H1 (cell line): ENCODE data around the gene KCTD4. TPM values are rescaled to one million over a fixed set of nuclear protein-coding genes. Genes with fewer than 3 reads are reported as not detected.
A peak's percentile ranks its signal among the peaks of the same experiment; 100 is the strongest.

ENCODE experiments used
- CTCF ChIA-PET: fragments of 300-600 bp; sonication (Branson Sonifier 250); formaldehyde crosslinking; loops from one replicate; lab custom pipeline; 2021; ENCODE audit not compliant: partially characterized antibody; lab: Charles Lee
- POLR2A ChIA-PET: fragments of 300-600 bp; sonication (Branson Sonifier 250); formaldehyde crosslinking; loops from one replicate; lab custom pipeline; 2021; ENCODE audit warnings: inconsistent platforms; ENCODE audit not compliant: partially characterized antibody; lab: Charles Lee
- DNase-seq, 2 experiments: peaks; one replicate each; pipeline versions ENCODE4 v3.0.0 to v3.0.0-alpha.2; 2010 to 2022; ENCODE audit warnings: low spot score in 2 of 2, low read depth in 1 of 2, mixed read lengths in 1 of 2
- FAIRE-seq: peaks from 2 replicates; lab custom pipeline; 2011; peaks lifted over from hg19 to GRCh38; lab: Jason Lieb, UNC
- H2AFZ ChIP-seq: 2 replicates; pipeline ENCODE4 v1.8.1; 2012; ENCODE audit warnings: low read length, inconsistent platforms
- H2AK5ac ChIP-seq: 2 replicates; pipeline ENCODE4 v1.6.1; 2013; ENCODE audit warnings: low read depth, low read length
- H2BK120ac ChIP-seq: replicated peaks from 2 replicates; pipeline ENCODE3; 2013; ENCODE audit warnings: low read depth, low read length, inconsistent platforms
- H2BK12ac ChIP-seq: 2 replicates; pipeline ENCODE4 v1.6.1; 2013; ENCODE audit warnings: low read depth, low read length
- H2BK15ac ChIP-seq: 2 replicates; pipeline ENCODE4 v1.6.1; 2013; ENCODE audit warnings: low read length
- H2BK20ac ChIP-seq: 2 replicates; pipeline ENCODE4 v1.6.1; 2013; ENCODE audit warnings: low read length
- H2BK5ac ChIP-seq: 2 replicates; pipeline ENCODE4 v1.6.1; 2013; ENCODE audit warnings: low read depth, low read length
- H3K14ac ChIP-seq: 2 replicates; pipeline ENCODE4 v1.6.1; 2013; ENCODE audit warnings: inconsistent platforms; ENCODE audit not compliant: insufficient read length
- H3K18ac ChIP-seq: 2 replicates; pipeline ENCODE4 v1.6.1; 2013; ENCODE audit warnings: low read length; ENCODE audit errors: extremely low read depth
- H3K23ac ChIP-seq: 2 replicates; pipeline ENCODE4 v1.6.1; 2013; ENCODE audit warnings: inconsistent platforms; ENCODE audit not compliant: insufficient read length
- H3K23me2 ChIP-seq: 2 replicates; pipeline ENCODE4 v1.6.1; 2013; ENCODE audit warnings: low read depth, low read length
- H3K27ac ChIP-seq: 2 replicates; pipeline ENCODE4 v1.6.1; 2011; ENCODE audit warnings: low read depth, low read length, inconsistent platforms
- H3K27me3 ChIP-seq, 4 experiments: replicated peaks in 1 of 4; 1 replicate in 1 of 4; 2 replicates in 3 of 4; pipeline versions ENCODE4 v1.6.1 to v1.8.1; 2011 to 2013; ENCODE audit warnings: low read length in 3 of 4, mild to moderate bottlenecking in 3 of 4, inconsistent platforms in 2 of 4, mixed read lengths in 2 of 4, moderate library complexity in 1 of 4; ENCODE audit not compliant: control insufficient read depth in 3 of 4, insufficient read depth in 3 of 4; ENCODE audit errors: extremely low read depth in 1 of 4
- H3K36me3 ChIP-seq, 4 experiments: 2 replicates each; pipeline versions ENCODE4 v1.6.1 to v1.8.1; 2011 to 2013; ENCODE audit warnings: mild to moderate bottlenecking in 4 of 4, low read length in 3 of 4, moderate library complexity in 2 of 4, control low read depth in 1 of 4, inconsistent platforms in 1 of 4; ENCODE audit not compliant: insufficient read depth in 4 of 4, control insufficient read depth in 2 of 4
- H3K4ac ChIP-seq: replicated peaks from 2 replicates; pipeline ENCODE3; 2013; ENCODE audit warnings: low read length, low read depth, mixed read lengths, inconsistent platforms; ENCODE audit not compliant: insufficient read length
- H3K4me1 ChIP-seq, 4 experiments: replicated peaks in 1 of 4; 1 replicate in 1 of 4; 2 replicates in 3 of 4; pipeline versions ENCODE4 v1.6.1 to v1.8.1; 2011 to 2013; ENCODE audit warnings: low read length in 3 of 4, inconsistent platforms in 2 of 4, mixed read lengths in 1 of 4; ENCODE audit not compliant: insufficient read depth in 4 of 4, control insufficient read depth in 3 of 4
- H3K4me2 ChIP-seq, 2 experiments: 2 replicates each; pipeline versions ENCODE4 v1.6.1 to v1.8.1; 2011 to 2013; ENCODE audit warnings: low read depth in 2 of 2, low read length in 2 of 2, control low read depth in 1 of 2, inconsistent platforms in 1 of 2, mild to moderate bottlenecking in 1 of 2; ENCODE audit not compliant: insufficient read depth in 1 of 2
- H3K4me3 ChIP-seq, 4 experiments: fragments of 200-600, 300-600 bp in 1 of 4; sonication (generic), shearing (Covaris generic), sonication (Bioruptor Twin) in 1 of 4; 2 replicates each; pipeline versions ENCODE4 v1.5.1 to v1.8.1; 2011 to 2016; ENCODE audit warnings: low read length in 4 of 4, low read depth in 3 of 4, control low read depth in 2 of 4, inconsistent platforms in 2 of 4, mild to moderate bottlenecking in 2 of 4, mixed read lengths in 1 of 4, moderate library complexity in 1 of 4; ENCODE audit not compliant: insufficient read depth in 2 of 4; ENCODE audit errors: extremely low read depth in 1 of 4
- H3K56ac ChIP-seq: replicated peaks from 2 replicates; pipeline ENCODE3; 2013; ENCODE audit warnings: low read depth, mild to moderate bottlenecking, mixed read lengths, low read length, inconsistent platforms; ENCODE audit not compliant: insufficient read length
- H3K79me1 ChIP-seq: 2 replicates; pipeline ENCODE4 v1.6.1; 2013; ENCODE audit warnings: low read depth, low read length, control low read depth
- H3K79me2 ChIP-seq, 2 experiments: 2 replicates each; pipeline versions ENCODE4 v1.6.1 to v1.8.1; 2012 to 2013; ENCODE audit warnings: low read length in 2 of 2, mild to moderate bottlenecking in 2 of 2, inconsistent platforms in 1 of 2; ENCODE audit not compliant: insufficient read depth in 2 of 2, control insufficient read depth in 1 of 2
- H3K9ac ChIP-seq, 4 experiments: replicated peaks in 1 of 4; 1 replicate in 1 of 4; 2 replicates in 3 of 4; pipeline versions ENCODE4 v1.6.1 to v1.8.1; 2011 to 2013; ENCODE audit warnings: low read depth in 3 of 4, low read length in 3 of 4, control low read depth in 2 of 4, mild to moderate bottlenecking in 2 of 4, moderate library complexity in 2 of 4, inconsistent platforms in 1 of 4; ENCODE audit errors: extremely low read depth in 1 of 4
- H3K9me3 ChIP-seq, 2 experiments: 2 replicates each; pipeline versions ENCODE4 v1.6.1 to v1.8.1; 2012 to 2013; ENCODE audit warnings: mild to moderate bottlenecking in 2 of 2, moderate library complexity in 2 of 2, control low read depth in 1 of 2, inconsistent platforms in 1 of 2, low read depth in 1 of 2, low read length in 1 of 2, mixed read lengths in 1 of 2; ENCODE audit not compliant: insufficient read depth in 2 of 2
- H4K20me1 ChIP-seq, 2 experiments: replicated peaks in 1 of 2; 2 replicates each; pipeline versions ENCODE3 to v1.8.1; 2011 to 2013; ENCODE audit warnings: inconsistent platforms in 2 of 2, low read length in 2 of 2, mild to moderate bottlenecking in 1 of 2; ENCODE audit not compliant: insufficient read depth in 2 of 2, control insufficient read depth in 1 of 2
- H4K5ac ChIP-seq: 2 replicates; pipeline ENCODE4 v1.6.1; 2013; ENCODE audit warnings: low read length, low read depth, mixed read lengths, inconsistent platforms; ENCODE audit not compliant: insufficient read length
- H4K8ac ChIP-seq: 2 replicates; pipeline ENCODE4 v1.8.0; 2013; ENCODE audit warnings: mild to moderate bottlenecking, moderate library complexity, low read length, inconsistent platforms; ENCODE audit not compliant: insufficient read depth; ENCODE audit errors: extremely low read depth
- H4K91ac ChIP-seq: replicated peaks from 2 replicates; pipeline ENCODE3; 2013; ENCODE audit warnings: low read length, mixed read lengths, inconsistent platforms; ENCODE audit not compliant: insufficient read length
- CHD1 ChIP-seq: IDR thresholded peaks from 2 replicates; pipeline ENCODE4 v1.6.1; 2012; ENCODE audit warnings: low read depth, low read length, improper control_type of control experiment
- KDM4A ChIP-seq: IDR thresholded peaks from one replicate; pipeline ENCODE4 v1.7.1; 2012; ENCODE audit warnings: low read depth, mild to moderate bottlenecking, moderate library complexity, low read length, inconsistent platforms; ENCODE audit not compliant: severe bottlenecking
- ZNF274 ChIP-seq: IDR thresholded peaks from 2 replicates; pipeline ENCODE4 v1.7.0; 2012; ENCODE audit warnings: low read length, borderline replicate concordance; ENCODE audit errors: extremely low read depth
- WGBS, 2 experiments: shearing (Covaris generic) in 1 of 2; methylation state at CpG; one replicate each; pipeline versions ENCODE4 v1.1.6 to v1.1.7; 2013 to 2015; ENCODE audit warnings: low lambda C conversion rate in 2 of 2, mixed read lengths in 2 of 2, inconsistent platforms in 1 of 2, low coverage in 1 of 2, missing lambda C conversion rate in 1 of 2; ENCODE audit not compliant: insufficient replicate concordance in 2 of 2, insufficient coverage in 1 of 2, insufficient read length in 1 of 2; ENCODE audit errors: extremely low coverage in 1 of 2, missing lambda C conversion rate in 1 of 2; 5-methylcytosine and 5-hydroxymethylcytosine counted together
- polyA plus RNA-seq, 7 experiments: library from polyadenylated mRNA; depleted of rRNA in 3 of 7; stranded (reverse) in 5 of 7; unstranded in 2 of 7; fragments of >200 nt in 5 of 7; fragments of 200-250 nt in 2 of 7; gene quantifications; 1 replicate in 5 of 7; 2 replicates in 1 of 7; 4 replicates in 1 of 7; pipeline versions ENCODE4 v1.2.1 to v1.2.3, GENCODE V29; 2011 to 2013; ENCODE audit warnings: missing spikeins in 2 of 7, mixed read lengths in 2 of 7
- total RNA-seq: library from RNA; stranded (reverse); fragmentation: NEBNext Ultra II Directional; extraction: Animal tissue kit (Norgen Biotek cat#: 25700); gene quantifications from 2 replicates; pipeline ENCODE4 v1.2.1, GENCODE V29; 2021

KCTD4 gene
- total and polyA plus RNA-seq, 2 of the 8 experiments (the other 6 are each of a cell fraction or from before 2014, with no cell fraction given) = not detected

DNA sequence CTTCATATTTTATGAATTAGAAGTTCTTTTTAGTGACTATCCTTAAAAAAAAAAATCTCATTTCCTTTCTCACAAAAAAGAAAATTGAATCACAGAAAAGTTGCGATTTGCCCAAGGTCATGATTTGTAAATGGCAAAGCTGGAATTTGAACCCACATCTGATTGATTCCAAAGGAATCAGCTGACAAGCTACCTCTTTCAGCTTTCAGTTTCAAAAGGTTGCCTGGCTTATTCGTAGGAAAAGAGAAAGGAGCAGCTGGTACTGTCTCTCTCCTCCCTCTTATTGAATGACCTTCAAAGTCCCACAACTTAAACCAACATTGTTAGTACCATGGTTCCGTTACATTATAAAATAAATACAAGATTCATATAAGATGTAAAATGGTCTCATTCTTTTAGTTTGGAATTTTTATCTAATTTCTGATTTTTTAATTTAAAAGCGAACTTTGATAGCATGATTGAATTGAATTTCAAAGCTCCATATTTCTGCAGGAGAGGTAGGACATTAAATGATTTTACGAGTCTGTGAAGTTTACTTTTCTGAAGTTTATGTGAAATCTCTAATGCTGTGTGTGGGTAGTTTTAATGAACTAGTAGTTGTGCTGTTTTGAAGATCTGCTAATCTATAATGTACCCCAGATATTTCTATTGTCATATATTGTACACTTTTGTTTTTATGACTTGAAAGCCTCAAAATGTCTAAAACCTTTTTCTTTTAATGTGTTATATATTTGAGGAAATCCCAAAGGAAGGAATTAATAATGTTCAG, 18.5 kb upstream of the KCTD4 start:
- no peak overlapping the region for H4K5ac ChIP-seq
- no peak overlapping the region for H2BK12ac ChIP-seq
- H4K91ac ChIP-seq = no peak overlapping the region
- peaks cover 0 to 8% of the 10 kb centered on the region in 2 experiments; a peak in 1 of 4 replicates for H3K79me2 ChIP-seq
- H3K27ac ChIP-seq = no peak overlapping the region
- H2BK20ac ChIP-seq = no peak overlapping the region
- no peak for DNase-seq
- H3K27me3 ChIP-seq = no peaks in the 10 kb centered on the region
- no peak overlapping the region for H3K56ac ChIP-seq
- no peak overlapping the region for H3K4ac ChIP-seq
- H3K9me3 ChIP-seq = no peaks in the 10 kb centered on the region
- no peak overlapping the region for H2BK5ac ChIP-seq
- H3K18ac ChIP-seq = no peak overlapping the region
- H3K4me2 ChIP-seq = no peak overlapping the region
- WGBS, 2 experiments = 84% methylated on average over 5 of the region's 5 CpGs; no CpG with 5 or more reads in 1 of the 2 experiments
- H2BK15ac ChIP-seq = no peak overlapping the region
- FAIRE-seq = peak; percentile 69
- TF ChIP-seq KDM4A (no peak), CHD1 (no peak), ZNF274 (no peak)
- H3K9ac ChIP-seq = no peak overlapping the region
- no peak overlapping the region for H2AK5ac ChIP-seq
- no peak overlapping the region for H3K23ac ChIP-seq
- no peaks in the 10 kb centered on the region for H4K20me1 ChIP-seq
- no peak overlapping the region for H2BK120ac ChIP-seq
- no peaks in the 10 kb centered on the region for H3K79me1 ChIP-seq
- no peaks in the 10 kb centered on the region for H3K23me2 ChIP-seq
- H3K36me3 ChIP-seq = no peaks in the 10 kb centered on the region
- no peak overlapping the region for H3K4me3 ChIP-seq
- POLR2A ChIA-PET = interaction anchor here (1.5 kb wide), 1 partner anchor 11 kb away, joined by 3 read pairs; no protein-coding TSS in a partner anchor
- H2AFZ ChIP-seq = no peak overlapping the region
- CTCF ChIA-PET = interaction anchor here (0.6 to 1.3 kb wide), 4 partner anchors 14 to 172 kb away, joined by 3 read pairs; no protein-coding TSS in a partner anchor
- H3K14ac ChIP-seq = no peak overlapping the region
- peaks cover 0 to 5% (median 4%) of the 10 kb centered on the region in 4 experiments; a peak in 5 of 7 replicates for H3K4me1 ChIP-seq
- no peak overlapping the region for H4K8ac ChIP-seq
